Peyer's patch (tissue), 4 donors: Measurements from ENCODE around the gene COL23A1. TPM values are rescaled to one million over a fixed set of nuclear protein-coding genes. Genes with fewer than 3 reads are reported as not detected.

Experiments used
- DNase-seq, 3 donors: peaks; one replicate each; pipeline ENCODE4 v3.0.0-alpha.2; 2017 to 2019
- H3K27ac ChIP-seq, 4 donors: fragments of 200-600 bp; sonication (generic); one replicate each; pipeline ENCODE4 v1.5.1; 2016 to 2019
- H3K27me3 ChIP-seq, 2 donors: fragments of 200-600 bp; sonication (generic); one replicate each; pipeline ENCODE4 v1.5.1; 2019
- H3K36me3 ChIP-seq, 3 donors: fragments of 200-600 bp; sonication (generic); one replicate each; pipeline ENCODE4 v1.5.1; 2016 to 2019
- H3K4me1 ChIP-seq, 4 donors: fragments of 200-600 bp; sonication (generic); one replicate each; pipeline ENCODE4 v1.5.1; 2016 to 2019
- H3K4me3 ChIP-seq, 4 donors: fragments of 200-600 bp; sonication (generic); 1 replicate in 3 of 4; 2 replicates in 1 of 4; pipeline ENCODE4 v1.5.1; 2016 to 2019; ENCODE audit warnings: mild to moderate bottlenecking in 1 of 4
- H3K9me3 ChIP-seq, 4 donors: fragments of 200-600 bp; sonication (generic); one replicate each; pipeline ENCODE4 v1.5.1; 2016 to 2019; ENCODE audit warnings: mild to moderate bottlenecking in 1 of 4
- POLR2A ChIP-seq, 2 donors: fragments of 450-650 bp; IDR thresholded peaks; one replicate each; pipeline ENCODE4 v1.5.1; 2017; ENCODE audit warnings: antibody characterized with exemption in 2 of 2, mild to moderate bottlenecking in 2 of 2, moderate library complexity in 2 of 2
- total RNA-seq, 4 donors: library from RNA; depleted of rRNA; stranded (reverse); fragments of >200 nt; gene quantifications; one replicate each; pipeline ENCODE4 v1.1.0, GENCODE V29; 2016
- TF ChIP-seq, protein P1 (sequence below), 6 experiments: fragments of 450-650 bp in 4 of 6; fragments of 200-600 bp in 2 of 6; sonication (generic) in 1 of 6; IDR thresholded peaks; one replicate each; pipeline ENCODE4 v1.5.1; 2017 to 2019; ENCODE audit warnings: antibody characterized with exemption in 6 of 6, mild to moderate bottlenecking in 3 of 6, moderate library complexity in 1 of 6

Gene COL23A1
- total RNA-seq, 4 donors from 2014 or later: 0.57 to 5.8 (median 1.2) TPM; not detected in 1

DNA sequence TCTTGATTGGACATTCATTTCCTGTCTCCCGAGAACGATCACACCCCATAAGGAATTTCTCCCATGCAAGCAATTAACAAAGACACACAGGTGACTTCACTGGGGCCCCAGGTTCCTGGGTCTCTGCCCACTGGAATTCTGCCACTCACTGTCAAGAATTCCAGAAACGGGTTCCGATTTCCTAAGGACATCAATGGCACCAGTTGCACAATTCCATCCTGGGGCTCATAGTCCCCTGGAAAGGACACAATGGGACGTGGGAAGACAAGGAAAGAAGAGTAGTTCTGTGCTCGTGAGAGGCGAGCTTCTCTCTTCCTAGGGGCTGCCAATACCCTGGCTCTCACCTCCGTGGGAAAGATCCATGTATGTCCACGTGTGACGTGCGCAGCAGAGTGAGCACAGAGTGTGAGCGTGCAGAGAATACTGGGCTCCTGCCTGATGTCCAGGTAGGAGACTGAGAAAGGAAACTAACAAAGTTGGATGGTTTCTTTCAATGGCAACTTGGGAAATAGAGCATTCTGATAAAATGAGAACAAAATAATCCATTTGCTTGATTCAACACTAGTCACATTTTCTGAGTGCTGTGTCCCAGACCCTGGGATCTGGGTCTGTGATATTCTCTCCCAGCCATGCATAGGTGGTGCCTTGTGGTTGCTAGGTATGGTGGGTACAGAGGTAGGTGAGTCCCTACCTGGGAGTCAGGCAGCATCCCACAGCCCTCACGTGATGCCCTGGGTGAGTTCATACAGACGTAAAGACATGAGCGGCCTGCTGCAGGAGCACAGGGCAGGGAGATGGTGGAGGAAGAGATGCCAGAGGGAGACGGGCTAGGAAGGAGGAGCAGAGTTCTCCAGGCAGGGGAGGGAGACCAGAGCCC, 159.8 kb downstream of the COL23A1 start:
- Histone ChIP-seq H3K4me1 (no peaks in the 10 kb centered on the region), H3K4me3 (no peak overlapping the region), H3K27me3 (no peaks in the 10 kb centered on the region), H3K9me3 (no peaks in the 10 kb centered on the region), H3K36me3 (no peaks in the 10 kb centered on the region), H3K27ac (no peak overlapping the region)
- DNase-seq: no peak
- TF ChIP-seq, protein P1, sequence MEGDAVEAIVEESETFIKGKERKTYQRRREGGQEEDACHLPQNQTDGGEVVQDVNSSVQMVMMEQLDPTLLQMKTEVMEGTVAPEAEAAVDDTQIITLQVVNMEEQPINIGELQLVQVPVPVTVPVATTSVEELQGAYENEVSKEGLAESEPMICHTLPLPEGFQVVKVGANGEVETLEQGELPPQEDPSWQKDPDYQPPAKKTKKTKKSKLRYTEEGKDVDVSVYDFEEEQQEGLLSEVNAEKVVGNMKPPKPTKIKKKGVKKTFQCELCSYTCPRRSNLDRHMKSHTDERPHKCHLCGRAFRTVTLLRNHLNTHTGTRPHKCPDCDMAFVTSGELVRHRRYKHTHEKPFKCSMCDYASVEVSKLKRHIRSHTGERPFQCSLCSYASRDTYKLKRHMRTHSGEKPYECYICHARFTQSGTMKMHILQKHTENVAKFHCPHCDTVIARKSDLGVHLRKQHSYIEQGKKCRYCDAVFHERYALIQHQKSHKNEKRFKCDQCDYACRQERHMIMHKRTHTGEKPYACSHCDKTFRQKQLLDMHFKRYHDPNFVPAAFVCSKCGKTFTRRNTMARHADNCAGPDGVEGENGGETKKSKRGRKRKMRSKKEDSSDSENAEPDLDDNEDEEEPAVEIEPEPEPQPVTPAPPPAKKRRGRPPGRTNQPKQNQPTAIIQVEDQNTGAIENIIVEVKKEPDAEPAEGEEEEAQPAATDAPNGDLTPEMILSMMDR (IDR thresholded peaks at IDR 0.05): no peak
- TF ChIP-seq POLR2A (IDR thresholded peaks at IDR 0.05): no peak

DNA sequence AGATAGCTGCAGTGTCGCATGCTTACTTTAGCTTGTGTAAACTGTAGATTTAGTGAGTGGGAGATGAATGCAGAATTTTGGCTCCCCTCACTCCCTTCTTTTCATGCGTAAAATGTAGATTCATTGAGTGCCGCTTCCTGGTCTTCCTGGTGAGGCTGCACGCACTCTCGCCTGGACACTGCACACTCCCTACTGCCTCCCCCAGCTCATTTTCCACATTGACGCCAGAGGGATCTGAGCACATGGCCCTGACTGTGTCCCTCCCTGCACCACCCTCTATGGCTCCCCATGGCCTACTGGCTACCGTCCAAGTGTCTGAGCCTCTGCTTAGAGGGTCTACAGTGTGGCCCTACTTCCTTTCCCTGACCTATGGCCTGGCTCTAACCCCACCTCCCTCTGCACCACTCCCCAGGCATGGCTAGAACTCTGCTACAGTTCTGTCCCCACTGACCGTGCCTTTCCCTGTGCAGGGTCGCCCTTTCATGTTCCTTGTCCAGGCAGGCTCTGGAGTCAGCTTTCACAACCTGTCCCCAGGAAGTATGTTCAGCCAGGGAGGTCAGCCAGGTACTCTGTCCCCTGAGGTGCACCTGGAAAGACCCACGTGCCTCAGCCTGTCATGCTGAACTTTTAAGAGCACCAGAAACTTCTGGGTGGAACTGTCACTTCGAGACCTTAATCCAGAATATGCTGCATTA, 160.6 kb downstream of the COL23A1 start:
- Histone ChIP-seq H3K4me3 (no peak overlapping the region), H3K36me3 (no peaks in the 10 kb centered on the region), H3K9me3 (no peaks in the 10 kb centered on the region), H3K27ac (no peak overlapping the region), H3K4me1 (no peaks in the 10 kb centered on the region), H3K27me3 (no peaks in the 10 kb centered on the region)
- no peak for TF ChIP-seq POLR2A (IDR thresholded peaks at IDR 0.05)
- TF ChIP-seq, protein P1 (IDR thresholded peaks at IDR 0.05): no peak
- DNase-seq: no peak

DNA sequence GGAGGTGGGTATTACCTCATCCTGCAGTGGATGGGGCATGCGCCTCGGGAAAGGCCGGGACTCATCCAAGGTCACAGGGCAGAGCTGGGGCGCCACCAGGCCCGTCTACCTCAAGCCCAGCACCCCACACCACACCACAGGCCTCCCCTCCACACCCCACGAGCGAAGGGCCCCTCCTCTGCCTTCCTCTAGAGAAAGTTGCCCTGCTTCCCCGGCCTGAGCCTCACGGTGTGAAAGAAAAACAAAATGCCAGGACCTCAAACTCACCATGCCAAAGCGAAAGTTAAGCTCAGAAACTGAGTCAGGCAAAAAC, 161.1 kb downstream of the COL23A1 start:
- no peak for DNase-seq
- TF ChIP-seq, protein P1 (IDR thresholded peaks at IDR 0.05): no peak
- no peak for TF ChIP-seq POLR2A (IDR thresholded peaks at IDR 0.05)
- no peaks in the 10 kb centered on the region for H3K9me3 ChIP-seq
- H3K4me3 ChIP-seq: no peak overlapping the region
- no peaks in the 10 kb centered on the region for H3K27me3 ChIP-seq
- H3K4me1 ChIP-seq: no peaks in the 10 kb centered on the region
- no peaks in the 10 kb centered on the region for H3K36me3 ChIP-seq
- H3K27ac ChIP-seq: no peak overlapping the region

DNA sequence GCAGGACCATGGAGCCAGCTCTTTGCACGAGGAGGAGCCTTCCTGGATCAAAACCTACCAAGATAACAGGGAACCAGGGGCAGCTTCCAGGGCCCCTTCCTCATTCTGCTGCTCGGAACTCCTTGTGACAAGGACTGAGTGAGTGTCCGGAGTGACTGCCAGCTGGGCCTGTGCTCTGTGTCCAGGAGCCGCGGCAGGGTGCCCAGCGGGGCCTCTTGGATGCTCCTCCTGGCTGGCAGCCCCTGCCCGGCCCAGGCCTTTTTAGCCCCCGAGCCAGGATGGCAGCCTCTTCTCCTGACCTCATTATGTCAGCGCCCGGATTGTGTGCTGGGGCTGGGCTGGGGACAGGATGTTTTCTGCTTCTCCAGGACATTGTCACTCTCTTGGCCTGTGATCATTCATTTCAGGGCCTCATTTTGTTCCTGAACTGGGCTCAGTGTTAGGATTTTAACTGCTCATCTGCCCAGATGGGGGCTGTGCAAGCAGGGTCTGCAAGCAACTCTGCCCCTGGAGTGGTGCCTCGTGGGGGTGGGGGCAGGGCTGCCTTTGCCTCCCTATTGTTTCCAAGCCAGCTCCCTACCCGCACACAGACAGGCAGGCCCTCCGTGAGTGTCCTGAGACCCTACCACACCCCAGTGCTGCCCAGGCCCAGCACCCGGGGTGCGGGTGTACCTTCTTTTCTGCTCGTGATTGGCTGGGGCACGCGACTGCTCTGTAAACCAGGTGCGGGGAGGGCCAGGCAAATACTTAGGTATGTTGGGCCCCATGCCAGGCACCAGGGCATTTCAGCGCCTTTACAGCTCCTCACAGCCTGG, 161.6 kb downstream of the COL23A1 start:
- Histone ChIP-seq H3K4me3 (no peak overlapping the region), H3K4me1 (no peaks in the 10 kb centered on the region), H3K27ac (no peak overlapping the region), H3K9me3 (no peaks in the 10 kb centered on the region), H3K36me3 (no peaks in the 10 kb centered on the region), H3K27me3 (no peaks in the 10 kb centered on the region)
- TF ChIP-seq, protein P1 (IDR thresholded peaks at IDR 0.05): no peak
- no peak for TF ChIP-seq POLR2A (IDR thresholded peaks at IDR 0.05)
- no peak for DNase-seq

DNA sequence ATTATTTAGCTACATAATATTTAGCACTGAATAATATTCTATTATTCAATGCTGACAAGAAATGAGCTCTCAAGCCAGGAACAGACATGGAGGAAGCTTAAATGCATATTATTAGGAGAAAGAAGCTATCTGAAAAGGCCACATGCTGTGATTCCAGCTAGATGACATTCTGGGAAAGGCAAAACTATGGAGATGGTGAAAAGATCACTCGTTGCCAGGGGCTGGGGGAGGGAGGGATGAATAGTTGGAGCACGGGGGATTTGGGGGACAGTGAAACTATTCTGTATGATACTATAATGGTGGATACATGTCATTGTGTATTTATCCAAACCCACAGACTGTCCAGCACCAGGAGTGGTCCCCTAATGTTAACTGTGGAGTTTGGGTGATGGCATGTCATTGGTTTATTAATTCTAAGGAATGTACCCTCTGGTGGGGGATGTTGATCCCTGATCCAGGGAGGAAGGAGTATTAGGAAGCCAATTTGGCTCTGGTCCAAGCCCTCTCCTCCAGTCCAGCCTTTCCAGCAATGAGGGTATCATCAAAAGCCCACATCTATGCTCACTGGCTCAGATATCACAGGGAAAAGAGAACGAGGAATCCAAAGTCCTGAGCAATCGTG, 162.5 kb downstream of the COL23A1 start:
- DNase-seq: no peak
- TF ChIP-seq, protein P1 (IDR thresholded peaks at IDR 0.05): no peak
- TF ChIP-seq POLR2A (IDR thresholded peaks at IDR 0.05): no peak
- no peaks in the 10 kb centered on the region for H3K36me3 ChIP-seq

More for the DNA sequence above, 162.5 kb downstream of the COL23A1 start:
- Histone ChIP-seq H3K27me3 (no peaks in the 10 kb centered on the region), H3K9me3 (no peaks in the 10 kb centered on the region), H3K27ac (no peak overlapping the region), H3K4me1 (no peaks in the 10 kb centered on the region), H3K4me3 (no peak overlapping the region)
